A673 (cell line): ENCODE data around the gene NDRG4. TPM values are rescaled to one million over a fixed set of nuclear protein-coding genes. Genes with fewer than 3 reads are reported as not detected.

ENCODE experiments used
- BruUV-seq: library from RNA; stranded (reverse); fragments of 400-500 nt; replicated peaks from 2 replicates; lab custom pipeline; 2021; lab: Mats Ljungman, UMichigan
- CTCF ChIA-PET: fragments of 300-600 bp; sonication (Branson Sonifier 250); formaldehyde crosslinking; loops from one replicate; lab custom pipeline; 2022; ENCODE audit warnings: antibody characterized with exemption; lab: Charles Lee
- POLR2A ChIA-PET: fragments of 300-600 bp; sonication (Branson Sonifier 250); formaldehyde crosslinking; loops from one replicate; lab custom pipeline; 2022; ENCODE audit warnings: antibody characterized with exemption; ENCODE audit not compliant: low non-redundant PET; lab: Charles Lee
- DNase-seq: peaks from one replicate; pipeline ENCODE4 v3.0.0-alpha.2; 2015; ENCODE audit warnings: low spot score
- H3K27ac ChIP-seq: fragments of 200-600 bp; sonication (generic); 2 replicates; pipeline ENCODE4 v1.5.1; 2016; ENCODE audit warnings: mixed run types, low read depth, mild to moderate bottlenecking, mixed read lengths, antibody characterized with exemption, low read length; ENCODE audit not compliant: poor library complexity, severe bottlenecking
- H3K27me3 ChIP-seq: fragments of 200-600 bp; sonication (generic); replicated peaks from 2 replicates; pipeline ENCODE4 v1.6.1; 2017; ENCODE audit warnings: mixed run types, low read depth, mild to moderate bottlenecking, mixed read lengths, antibody characterized with exemption, low read length; ENCODE audit not compliant: insufficient read depth, poor library complexity
- H3K36me3 ChIP-seq: fragments of 200-600 bp; sonication (generic); 2 replicates; pipeline ENCODE4 v1.6.1; 2016; ENCODE audit warnings: mixed run types, mild to moderate bottlenecking, mixed read lengths, antibody characterized with exemption, low read length; ENCODE audit not compliant: insufficient read depth, poor library complexity, severe bottlenecking
- H3K4me1 ChIP-seq: fragments of 200-600 bp; sonication (generic); 2 replicates; pipeline ENCODE4 v1.6.1; 2017; ENCODE audit warnings: mixed run types, mild to moderate bottlenecking, mixed read lengths, antibody characterized with exemption, low read length; ENCODE audit not compliant: insufficient read depth, poor library complexity, severe bottlenecking
- H3K4me3 ChIP-seq: fragments of 200-600 bp; sonication (generic); 2 replicates; pipeline ENCODE4 v1.5.1; 2016; ENCODE audit warnings: low read depth, mixed run types, mild to moderate bottlenecking, mixed read lengths, low read length; ENCODE audit not compliant: poor library complexity, severe bottlenecking
- H3K9me3 ChIP-seq: fragments of 200-600 bp; sonication (generic); 2 replicates; pipeline ENCODE4 v1.6.1; 2016; ENCODE audit warnings: mixed run types, low read depth, mild to moderate bottlenecking, mixed read lengths, antibody characterized with exemption, low read length; ENCODE audit not compliant: poor library complexity, severe bottlenecking
- CTCF ChIP-seq: fragments of 300-800, 200-600 bp; sonication (generic); conservative IDR thresholded peaks from 2 replicates; pipeline ENCODE4 v1.5.1; 2017; ENCODE audit warnings: low read depth, mild to moderate bottlenecking, antibody characterized with exemption, low read length, moderate library complexity, mixed read lengths
- EZH2 ChIP-seq: fragments of 200-600 bp; sonication (generic); IDR thresholded peaks from 2 replicates; pipeline ENCODE4 v1.6.1; 2017; ENCODE audit warnings: borderline replicate concordance, low read depth, mild to moderate bottlenecking, mixed read lengths, antibody characterized with exemption, low read length; ENCODE audit not compliant: poor library complexity, severe bottlenecking
- intact Hi-C: fragments of 100-400 bp; cut with micrococcal nuclease; formaldehyde crosslinking; loops from one replicate; pipeline ENCODE4 v1.10.0; 2022; ENCODE audit not compliant: unreplicated experiment
- total RNA-seq: library from RNA; stranded (reverse); gene quantifications from 2 replicates; pipeline ENCODE4 v1.2.3, GENCODE V29; 2021

Gene NDRG4
- total RNA-seq, 1 experiment from 2014 or later = 0.28 TPM

- ChIA-PET CTCF (no interaction called here), POLR2A (no interaction called here)
- no peak overlapping the region for H3K27ac ChIP-seq
- TF ChIP-seq CTCF (no peak), EZH2 (no peak)
- H3K27me3 ChIP-seq = no peaks in the 10 kb centered on the region
- H3K36me3 ChIP-seq = no peaks in the 10 kb centered on the region
- DNase-seq = no peak
- H3K9me3 ChIP-seq = no peaks in the 10 kb centered on the region
- intact Hi-C loops = loop anchor here (5.0 kb wide), 1 partner anchor 259 kb away; no protein-coding TSS in a partner anchor
- no TSS peak for BruUV-seq
- H3K4me1 ChIP-seq = no peaks in the 10 kb centered on the region
- no peak overlapping the region for H3K4me3 ChIP-seq
Measured at GRCh38 chr16:58498341-58499091, 1.4 kb upstream of the NDRG4 start.

GRCh38 chr16:58499092-58499511, 841 bp upstream of the NDRG4 start:
- no peak for DNase-seq
- Histone ChIP-seq H3K9me3 (no peaks in the 10 kb centered on the region), H3K4me3 (no peak overlapping the region), H3K27ac (no peak overlapping the region), H3K36me3 (no peaks in the 10 kb centered on the region), H3K27me3 (no peaks in the 10 kb centered on the region), H3K4me1 (no peaks in the 10 kb centered on the region)
- TF ChIP-seq CTCF (no peak), EZH2 (no peak)
- intact Hi-C loops = loop anchor here (5.0 kb wide), 1 partner anchor 258 kb away; no protein-coding TSS in a partner anchor
- CTCF ChIA-PET = no interaction called here
- BruUV-seq = no TSS peak
- POLR2A ChIA-PET = no interaction called here

GRCh38 chr16:58500430-58501241, 693 bp downstream of the NDRG4 start:
- TF ChIP-seq CTCF (no peak), EZH2 (no peak)
- H3K27ac ChIP-seq = no peak overlapping the region
- H3K36me3 ChIP-seq = no peaks in the 10 kb centered on the region
- H3K4me1 ChIP-seq = no peaks in the 10 kb centered on the region
- no peak for DNase-seq
- CTCF ChIA-PET = no interaction called here
- POLR2A ChIA-PET = no interaction called here
- intact Hi-C loops = no loop called here
- BruUV-seq = no TSS peak
- no peaks in the 10 kb centered on the region for H3K9me3 ChIP-seq
- H3K27me3 ChIP-seq = no peaks in the 10 kb centered on the region
- peak overlapping the region; percentile 45 for H3K4me3 ChIP-seq
